HTR-8/SVneo (cell line): Measurements from ENCODE around the gene F2RL3.
A peak's percentile ranks its signal among the peaks of the same experiment; 100 is the strongest.

Source experiments
- DNase-seq: peaks from one replicate; pipeline ENCODE4 v3.0.0; 2011; ENCODE audit warnings: low spot score, mixed read lengths; ENCODE audit not compliant: insufficient read length
- FAIRE-seq: peaks from 2 replicates; lab custom pipeline; 2011; peaks lifted over from hg19 to GRCh38; lab: Jason Lieb, UNC

The F2RL3 gene

DNA sequence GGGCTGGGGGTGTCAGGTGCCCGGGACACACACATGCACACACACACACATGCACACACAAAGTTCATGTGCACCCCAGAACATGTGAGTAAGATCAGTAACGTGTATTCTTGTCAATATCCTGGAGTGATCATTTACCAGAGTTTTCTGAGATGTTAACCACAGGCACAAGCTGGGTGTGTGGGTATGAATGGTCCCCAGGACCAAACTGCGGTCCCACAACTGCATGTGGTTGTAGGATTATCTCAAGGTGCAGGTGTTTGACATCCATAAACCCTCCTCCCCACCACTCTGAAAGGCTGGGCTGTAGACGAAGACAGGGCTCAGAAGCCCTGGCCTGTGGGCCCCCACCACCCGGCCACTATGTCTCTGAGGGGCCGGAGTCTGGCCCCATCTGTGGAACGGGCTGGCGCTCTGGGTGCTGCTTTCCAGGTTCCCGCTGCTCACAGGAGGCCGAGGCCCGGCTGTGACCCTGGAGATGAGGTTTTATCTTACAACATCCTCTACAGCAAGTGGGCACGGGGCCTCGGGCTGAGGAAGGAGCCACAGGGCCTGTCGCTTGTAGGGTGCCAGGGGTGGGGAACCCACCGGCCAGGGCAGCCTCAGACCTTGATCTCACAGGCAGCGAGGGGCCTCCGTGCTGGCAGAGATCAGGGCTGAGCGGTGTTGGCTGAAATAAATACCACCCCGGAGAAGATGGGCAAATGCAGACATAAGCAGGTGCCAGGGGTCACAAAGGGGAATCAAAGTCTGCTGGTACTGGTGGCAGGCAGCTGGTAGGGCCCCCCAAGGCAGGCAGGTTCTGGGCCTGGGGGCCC, 4.3 kb downstream of the F2RL3 start:
- DNase-seq (no peak), FAIRE-seq (no peak)

DNA sequence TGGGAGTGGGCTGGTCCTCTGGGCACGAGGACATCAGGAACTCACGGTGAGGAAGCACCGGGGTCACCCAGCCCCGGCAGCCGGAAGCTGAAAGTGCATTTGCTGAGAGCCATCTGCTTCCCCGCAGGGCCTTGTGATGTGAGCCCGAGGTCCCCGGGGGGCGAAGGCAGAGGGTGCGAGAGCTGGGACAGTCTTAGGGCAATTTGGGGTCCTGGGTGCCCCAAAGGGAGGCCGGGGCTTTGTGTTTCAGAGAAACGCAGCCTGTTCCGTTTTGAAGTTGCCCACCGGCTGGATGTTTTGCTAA, 4.8 kb downstream of the F2RL3 start:
- DNase-seq (no peak), FAIRE-seq (no peak)

DNA sequence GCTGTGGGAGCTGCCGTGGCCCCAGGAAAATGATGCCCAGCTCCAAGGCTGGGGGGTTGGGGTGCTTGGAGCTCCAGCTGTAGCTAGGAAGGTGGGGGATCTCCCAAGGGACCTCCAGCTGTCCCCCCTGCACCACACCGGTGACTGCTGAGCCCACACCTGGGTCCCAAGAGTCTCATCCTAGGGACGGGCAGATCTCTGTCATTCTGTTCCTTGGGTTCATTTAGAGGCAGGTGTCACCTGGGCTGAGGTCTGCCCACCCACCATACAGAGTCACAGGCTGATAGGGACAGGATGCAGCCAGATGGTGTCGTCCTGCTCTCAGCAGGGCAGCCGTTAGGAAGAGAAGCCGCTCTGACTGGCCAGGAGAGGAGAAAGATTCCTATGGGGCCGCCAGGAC, 5.3 kb downstream of the F2RL3 start:
- no peak for DNase-seq
- no peak for FAIRE-seq

DNA sequence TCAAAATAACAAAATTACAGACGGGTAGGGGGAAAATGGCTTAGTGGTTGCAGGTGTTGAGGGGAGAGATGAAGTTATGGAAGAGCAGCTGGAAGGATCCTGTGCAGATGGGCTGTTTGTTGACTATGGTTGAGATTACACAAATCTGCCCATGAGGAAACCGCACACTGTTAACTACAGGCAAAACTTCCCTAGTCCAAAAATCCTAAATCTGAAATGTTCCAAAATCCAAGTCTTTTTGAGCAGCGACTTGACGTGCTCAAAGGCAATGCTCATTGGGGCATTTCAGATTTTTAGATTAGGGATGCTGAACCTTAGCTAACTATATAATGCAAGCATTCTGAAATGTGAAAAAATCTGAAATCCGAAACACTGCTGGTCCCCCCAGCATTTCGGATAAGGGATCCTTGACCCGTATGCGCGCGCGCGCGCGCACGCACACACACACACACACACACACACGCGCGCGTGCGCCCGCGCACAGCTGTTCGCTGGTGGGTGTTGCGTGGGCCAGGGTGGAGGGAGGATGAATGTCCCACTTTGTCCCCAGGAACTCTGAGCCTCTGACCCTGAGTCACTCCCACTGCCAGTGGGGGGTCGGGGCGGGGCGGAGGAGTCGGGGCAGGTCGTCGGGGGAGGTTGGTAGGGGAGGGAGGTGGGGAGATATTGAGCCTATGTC, 6.8 kb downstream of the F2RL3 start:
- no peak for FAIRE-seq

GRCh38 chr19:16896146-16897028, 7.6 kb downstream of the F2RL3 start:
- no peak for DNase-seq
- FAIRE-seq, result no peak

More for the DNA sequence above, 6.8 kb downstream of the F2RL3 start:
- DNase-seq, result no peak

DNA sequence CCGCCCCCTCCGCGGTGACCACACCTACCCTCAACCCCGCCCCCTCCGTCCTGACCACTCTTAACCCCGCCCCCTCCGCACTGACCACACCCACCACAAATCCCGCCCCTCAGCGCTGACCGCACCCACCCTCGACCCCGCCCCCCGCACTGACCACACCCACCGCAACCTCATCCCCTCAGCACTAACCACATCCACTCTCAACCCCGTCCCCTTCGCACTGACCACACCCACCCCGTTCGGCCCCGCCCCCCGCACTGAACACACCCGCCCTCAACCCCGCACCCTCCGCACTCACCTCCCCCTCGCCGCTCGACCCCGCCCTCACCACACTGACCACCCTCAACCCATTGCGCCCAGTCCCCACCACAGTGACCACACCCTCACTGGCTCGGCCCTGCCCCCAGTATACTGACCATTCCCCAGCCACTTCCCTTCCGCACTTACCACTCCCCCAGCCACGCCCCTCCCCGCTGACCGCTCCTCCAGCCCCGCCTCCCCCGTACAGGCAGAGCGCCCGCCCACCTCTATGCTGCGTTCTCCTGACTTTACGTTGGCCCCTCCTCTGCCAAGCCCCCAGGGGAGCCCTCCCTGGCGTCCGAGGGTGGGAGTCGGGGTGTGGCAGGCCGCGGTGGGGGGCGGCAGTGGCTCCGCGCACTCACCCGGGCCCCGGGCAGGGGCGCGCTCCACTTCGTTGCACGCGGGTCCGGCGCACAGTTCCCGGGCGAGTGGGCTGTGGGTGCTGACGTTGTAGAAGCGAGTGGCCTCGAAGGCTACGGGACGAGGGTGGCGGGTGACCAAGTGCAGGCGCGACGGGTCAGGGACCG, 8.4 kb downstream of the F2RL3 start:
- DNase-seq (peak; percentile 96), FAIRE-seq (peak; percentile 96)

DNA sequence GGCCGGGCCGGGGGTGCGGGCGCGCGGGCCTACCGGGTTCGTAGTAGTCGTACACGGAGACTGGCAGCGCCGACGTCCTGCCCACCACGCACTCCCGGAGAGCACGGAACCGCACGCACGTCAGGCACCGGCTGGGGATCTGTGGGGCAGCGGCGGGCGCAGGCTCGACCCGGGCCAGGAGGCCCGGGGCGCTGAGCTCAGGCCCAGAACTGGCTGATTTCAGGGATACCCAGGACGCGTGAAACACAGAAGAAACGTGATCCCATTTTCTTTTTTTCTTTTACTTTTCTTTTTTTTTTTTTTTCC, 9.0 kb downstream of the F2RL3 start:
- DNase-seq (no peak), FAIRE-seq (no peak)

- DNase-seq (no peak), FAIRE-seq (no peak)
Observed at GRCh38 chr19:16898361-16899015, 9.7 kb downstream of the F2RL3 start.

DNA sequence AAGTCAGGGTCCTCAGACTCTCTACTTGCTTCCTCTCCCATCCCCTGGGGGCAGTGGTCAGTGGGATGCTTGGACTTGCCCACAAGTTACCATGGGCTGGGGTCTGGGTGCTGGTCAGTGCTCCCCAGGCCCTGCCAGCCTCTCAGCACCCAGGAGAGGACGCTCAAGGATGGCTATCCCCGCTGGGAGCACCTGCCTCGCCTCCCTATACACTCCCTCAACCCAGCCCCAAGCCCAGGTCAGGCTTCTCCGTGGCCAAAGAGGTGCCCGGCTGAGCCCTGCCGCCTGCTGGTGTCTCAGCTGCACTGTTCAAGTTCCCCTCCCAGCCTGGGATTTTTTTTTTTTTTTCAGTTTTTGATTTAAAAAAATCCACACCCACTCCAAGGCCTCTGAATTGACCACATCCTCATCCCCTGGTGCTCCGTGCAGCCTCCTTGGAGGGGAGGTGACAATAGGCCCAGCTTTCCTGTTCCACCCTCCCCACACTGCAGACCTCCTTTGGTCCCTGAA, 10.8 kb downstream of the F2RL3 start:
- FAIRE-seq, result no peak
- peak; percentile 61 for DNase-seq

DNA sequence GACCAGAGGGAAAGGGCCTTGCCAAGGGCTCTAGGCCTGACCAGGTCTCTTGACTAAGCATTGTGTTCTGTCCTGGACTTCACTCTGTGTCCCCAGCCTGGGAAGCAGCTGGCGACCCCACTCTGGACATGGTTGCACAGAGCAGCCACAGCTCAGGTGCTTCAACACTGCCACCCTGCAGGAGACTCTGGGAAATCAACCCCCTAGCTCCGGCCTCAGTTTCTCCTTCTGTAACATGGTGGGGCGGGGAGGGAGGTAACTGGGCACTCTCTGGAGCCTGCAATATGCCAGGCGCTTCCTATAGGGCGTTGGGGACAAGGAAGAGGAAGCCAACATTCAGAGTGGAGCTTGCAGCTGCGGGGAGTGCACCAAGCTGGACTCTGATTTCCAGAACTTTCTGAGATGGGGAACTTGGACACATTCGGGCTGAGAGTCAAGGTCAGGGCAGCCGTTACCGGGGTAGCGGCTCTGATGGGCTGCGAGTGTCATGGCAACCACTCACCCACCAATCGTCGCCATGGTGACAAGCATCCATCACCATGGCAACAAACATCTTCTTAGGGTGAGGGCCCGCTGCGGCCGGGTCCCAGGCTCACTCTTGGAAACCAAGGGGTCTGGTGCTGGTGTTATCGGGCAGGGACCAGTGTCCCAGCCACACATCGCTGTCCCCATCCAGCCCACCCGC, 12.8 kb downstream of the F2RL3 start:
- no peak for DNase-seq
- FAIRE-seq, result no peak

DNA sequence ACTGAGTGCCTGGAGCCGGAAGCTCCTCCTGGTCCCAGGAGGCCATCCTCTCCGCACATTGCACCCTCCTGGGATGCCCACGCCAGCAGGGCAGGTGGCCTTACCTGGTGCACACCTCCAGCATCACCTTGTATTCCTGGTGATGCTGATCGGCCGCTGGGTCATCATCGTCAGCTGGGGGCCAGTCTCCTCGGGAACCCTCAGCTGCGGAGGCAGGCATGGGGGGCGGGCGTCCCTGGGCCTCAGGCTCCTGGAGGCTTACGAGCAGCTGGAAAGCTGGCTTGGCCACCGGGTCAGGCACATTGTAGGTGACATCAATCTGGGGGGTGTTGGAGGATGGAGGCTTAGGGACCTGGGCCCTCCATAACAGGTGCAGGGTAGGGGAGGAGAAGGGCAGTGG, 13.7 kb downstream of the F2RL3 start:
- no peak for FAIRE-seq
- no peak for DNase-seq

- FAIRE-seq (no peak), DNase-seq (no peak)
Observed at GRCh38 chr19:16903347-16903746, 14.5 kb downstream of the F2RL3 start.

DNA sequence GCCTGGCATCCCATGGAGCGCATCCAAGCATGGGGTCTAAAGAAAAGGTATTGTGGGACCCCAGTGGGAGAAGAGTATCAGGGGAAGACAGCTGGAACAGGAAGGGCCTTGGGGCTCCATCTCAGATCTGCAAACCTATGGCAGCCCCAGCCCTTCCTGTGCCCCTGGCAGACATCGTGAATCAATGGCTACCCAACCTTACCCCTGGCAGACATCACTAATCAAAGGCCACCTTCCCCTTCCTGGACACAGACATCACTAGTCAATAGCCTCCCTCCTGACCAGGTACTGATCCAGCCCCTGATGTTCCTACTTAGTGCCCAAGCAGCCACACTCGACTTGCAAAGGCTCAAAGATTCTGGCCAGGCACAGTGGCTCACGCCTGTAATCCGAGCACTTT, 15.8 kb downstream of the F2RL3 start:
- DNase-seq, result no peak
- no peak for FAIRE-seq

DNA sequence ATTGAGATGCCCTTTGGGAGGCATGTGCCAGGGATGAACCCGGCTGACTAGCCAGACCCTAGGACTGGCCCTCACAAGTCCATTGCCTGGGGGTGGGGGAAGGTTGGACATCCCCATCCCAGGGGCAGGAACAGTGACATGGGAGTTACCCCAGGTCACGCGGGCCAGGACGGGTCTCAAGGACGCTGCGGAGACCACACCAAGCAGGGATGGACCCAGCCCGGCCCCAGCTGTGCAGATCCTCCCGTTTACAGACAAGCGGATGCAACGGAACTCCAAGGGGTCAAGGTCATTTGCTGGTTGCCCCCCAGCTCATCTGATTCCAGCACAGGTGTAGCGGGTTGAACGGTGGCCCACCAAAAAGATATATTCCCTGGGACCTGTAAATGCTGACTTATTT, 20.0 kb downstream of the F2RL3 start:
- DNase-seq, result no peak
- FAIRE-seq, result no peak

DNA sequence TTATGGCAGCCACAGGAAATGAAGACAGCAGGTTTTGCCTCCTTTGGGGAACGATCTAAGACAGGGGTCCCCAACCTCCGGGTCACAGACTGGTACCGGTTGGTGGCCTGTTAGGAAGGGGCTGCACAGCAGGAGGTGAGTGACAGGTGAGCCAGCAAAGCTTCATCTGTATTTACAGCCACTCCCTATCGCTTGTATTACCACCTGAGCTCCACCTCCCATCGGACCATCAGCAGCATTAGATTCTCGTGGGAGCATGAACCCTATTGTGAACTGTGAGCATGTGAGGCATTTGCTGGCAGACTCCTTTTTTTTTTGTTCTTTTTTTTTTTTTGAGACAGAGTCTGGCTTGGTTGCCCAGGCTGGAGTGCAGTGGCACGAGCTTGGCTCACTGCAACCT, 22.2 kb downstream of the F2RL3 start:
- DNase-seq, result no peak

GRCh38 chr19:16912780-16913179, 24.0 kb downstream of the F2RL3 start:
- DNase-seq, result no peak
- FAIRE-seq, result no peak

More for the DNA sequence above, 22.2 kb downstream of the F2RL3 start:
- no peak for FAIRE-seq

GRCh38 chr19:16914421-16914820, 25.6 kb downstream of the F2RL3 start:
- FAIRE-seq, result no peak

DNA sequence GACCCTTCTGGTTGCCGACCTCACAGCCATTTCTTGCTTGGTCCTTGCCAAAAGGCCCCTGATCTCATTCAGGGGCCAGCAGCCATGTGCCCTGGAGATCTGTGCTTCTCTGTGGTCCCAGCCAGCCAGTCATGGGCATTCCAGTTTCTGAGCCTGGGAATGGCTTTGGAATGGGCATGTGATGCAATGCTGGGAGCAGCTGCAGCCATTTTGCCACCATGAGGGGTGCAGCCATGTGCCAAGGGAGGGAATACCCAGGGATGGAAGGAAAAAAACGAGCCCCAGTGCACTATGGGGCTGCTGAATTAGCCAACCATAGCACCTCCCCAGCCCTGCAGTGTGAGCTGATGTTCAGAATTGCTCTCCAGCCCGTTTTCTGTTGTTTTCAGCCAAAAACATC, 26.3 kb downstream of the F2RL3 start:
- FAIRE-seq, result no peak

More at GRCh38 chr19:16914421-16914820, 25.6 kb downstream of the F2RL3 start:
- no peak for DNase-seq

GRCh38 chr19:16915734-16916133, 26.9 kb downstream of the F2RL3 start:
- no peak for DNase-seq
- no peak for FAIRE-seq

More for the DNA sequence above, 26.3 kb downstream of the F2RL3 start:
- no peak for DNase-seq
